ENCODE data around the gene TBC1D22A.

- TF ChIP-seq CTCF (IDR thresholded peaks at IDR 0.05): no peak
- no peak for TF ChIP-seq POLR2A (IDR thresholded peaks at IDR 0.05)
These were observed 14.8 kb upstream of the TBC1D22A start for GRCh38 chr22:46747646-46748045.

All from heart left ventricle (tissue), 13 donors.